K562 (cell line): ENCODE results near the gene DPP10. TPM values are rescaled to one million over a fixed set of nuclear protein-coding genes. Genes with fewer than 3 reads are reported as not detected.

Source experiments
- ATAC-seq: fragments of 200-7000 bp; cut with Tn5 transposase; 3 replicates; pipeline ENCODE4 v1.9.1; 2020; ENCODE audit warnings: moderate library complexity
- BruUV-seq: library from RNA; stranded (reverse); fragments of 400-500 nt; replicated peaks from 2 replicates; lab custom pipeline; 2021; lab: Mats Ljungman, UMichigan
- CTCF ChIA-PET: fragments of 300-600 bp; formaldehyde crosslinking; extraction: SDS; loops from one replicate; lab custom pipeline; 2021; ENCODE audit warnings: low intra/inter-chr PET ratio; lab: Yijun Ruan, JAX
- POLR2A ChIA-PET: fragments of 300-600, 350-650 bp; sonication (Branson Sonifier 250); formaldehyde crosslinking; extraction: SDS; loops from one replicate; lab custom pipeline; 2021; ENCODE audit warnings: antibody characterized with exemption, inconsistent platforms; lab: Yijun Ruan, JAX
- DNase-seq, 4 experiments: peaks; one replicate each; pipeline versions ENCODE4 v3.0.0 to v3.0.0-alpha.2; 2011 to 2018; ENCODE audit warnings: low spot score in 3 of 4, mixed read lengths in 3 of 4; ENCODE audit errors: extremely low read depth in 1 of 4
- FAIRE-seq: peaks from 2 replicates; lab custom pipeline; 2011; peaks lifted over from hg19 to GRCh38; lab: Jason Lieb, UNC
- H2AFZ ChIP-seq: 2 replicates; pipeline ENCODE4 v1.6.0; 2011; ENCODE audit warnings: low read depth, low read length, control low read depth, inconsistent platforms
- H3K27ac ChIP-seq: fragments of 200-600 bp; 3 replicates; pipeline ENCODE4 v1.8.0; 2011; ENCODE audit warnings: low read depth, mild to moderate bottlenecking, control low read depth, inconsistent platforms, low read length, moderate library complexity, mixed read lengths; ENCODE audit errors: extremely low read depth
- H3K27me3 ChIP-seq, 2 experiments: fragments of 300-600 bp in 1 of 2; 2 replicates in 1 of 2; 3 replicates in 1 of 2; pipeline versions ENCODE4 v1.6.0 to v1.8.0; 2011; ENCODE audit warnings: inconsistent platforms in 2 of 2, low read length in 2 of 2, mild to moderate bottlenecking in 1 of 2, mixed read lengths in 1 of 2, moderate library complexity in 1 of 2; ENCODE audit not compliant: control insufficient read depth in 2 of 2, insufficient read depth in 2 of 2
- H3K36me3 ChIP-seq: fragments of 300-600 bp; 3 replicates; pipeline ENCODE4 v1.8.0; 2011; ENCODE audit warnings: mild to moderate bottlenecking, low read length, inconsistent platforms; ENCODE audit not compliant: control insufficient read depth, insufficient read depth
- H3K4me1 ChIP-seq, 2 experiments: fragments of 200-600 bp in 1 of 2; replicated peaks in 1 of 2; 2 replicates in 1 of 2; 3 replicates in 1 of 2; pipeline versions ENCODE4 v1.5.1 to v1.8.0; 2011; ENCODE audit warnings: inconsistent platforms in 2 of 2, low read length in 2 of 2, mild to moderate bottlenecking in 1 of 2, mixed read lengths in 1 of 2, moderate library complexity in 1 of 2; ENCODE audit not compliant: control insufficient read depth in 2 of 2, insufficient read depth in 2 of 2
- H3K4me2 ChIP-seq: 2 replicates; pipeline ENCODE4 v1.6.1; 2011; ENCODE audit warnings: low read length, control low read depth, inconsistent platforms, mixed read lengths; ENCODE audit not compliant: insufficient read depth
- H3K4me3 ChIP-seq: fragments of 200-600 bp; sonication (generic), shearing (Covaris generic); 2 replicates; pipeline ENCODE4 v1.5.1; 2016; ENCODE audit warnings: control low read depth, inconsistent platforms
- H3K79me2 ChIP-seq: fragments of 200-600 bp; 3 replicates; pipeline ENCODE4 v1.8.0; 2011; ENCODE audit warnings: low read length, inconsistent platforms; ENCODE audit not compliant: control insufficient read depth, insufficient read depth
- H3K9ac ChIP-seq, 2 experiments: 2 replicates each; pipeline versions ENCODE4 v1.6.0 to v1.6.1; 2011; ENCODE audit warnings: low read depth in 2 of 2, low read length in 2 of 2, control low read depth in 1 of 2, inconsistent platforms in 1 of 2, mild to moderate bottlenecking in 1 of 2, mixed read lengths in 1 of 2; ENCODE audit not compliant: insufficient read depth in 1 of 2
- H3K9me1 ChIP-seq: one replicate; pipeline ENCODE4 v1.6.0; 2011; ENCODE audit warnings: inconsistent platforms, mild to moderate bottlenecking, low read length, moderate library complexity; ENCODE audit not compliant: control insufficient read depth, insufficient read depth
- H3K9me3 ChIP-seq: replicated peaks from 2 replicates; pipeline ENCODE4 v1.5.1; 2011; ENCODE audit warnings: low read depth, low read length, inconsistent platforms; ENCODE audit not compliant: control insufficient read depth, insufficient read depth
- H4K20me1 ChIP-seq: replicated peaks from 2 replicates; pipeline ENCODE4 v1.6.1; 2011; ENCODE audit warnings: low read length, inconsistent platforms, mixed read lengths; ENCODE audit not compliant: control insufficient read depth, insufficient read depth
- BRCA1 ChIP-seq, 2 experiments: fragments of 450-650 bp in 1 of 2; sonication (generic) in 1 of 2; formaldehyde crosslinking in 1 of 2; IDR thresholded peaks; 2 replicates each; pipeline versions ENCODE4 v1.5.0 to v1.6.1; 2017 to 2020; ENCODE audit warnings: mild to moderate bottlenecking in 1 of 2, missing genetic modification reagents in 1 of 2
- CCAR2 ChIP-seq: fragments of 200-400 bp; formaldehyde crosslinking; IDR thresholded peaks from 2 replicates; pipeline ENCODE4 v1.6.1; 2017; ENCODE audit warnings: mild to moderate bottlenecking, low read depth, low read length
- CXXC5 ChIP-seq: fragments of 250-450 bp; sonication (Bioruptor Pico); IDR thresholded peaks from 2 replicates; pipeline ENCODE4 v1.8.0; 2022; ENCODE audit warnings: inconsistent platforms, mild to moderate bottlenecking, moderate library complexity
- HEY1 ChIP-seq: fragments of 250-450 bp; sonication (Bioruptor Pico); IDR thresholded peaks from 2 replicates; pipeline ENCODE4 v1.5.0; 2020; ENCODE audit warnings: mild to moderate bottlenecking, moderate library complexity, borderline replicate concordance
- JUN ChIP-seq, 2 experiments: sonication (generic) in 1 of 2; formaldehyde crosslinking in 1 of 2; IDR thresholded peaks; 2 replicates each; pipeline versions ENCODE4 v1.6.1 to v1.8.0; 2012 to 2022; ENCODE audit warnings: borderline replicate concordance in 2 of 2, mild to moderate bottlenecking in 2 of 2, improper control_type of control experiment in 1 of 2, low read depth in 1 of 2, low read length in 1 of 2, missing genetic modification reagents in 1 of 2
- MCM5 ChIP-seq: fragments of 450-650 bp; IDR thresholded peaks from 2 replicates; pipeline ENCODE4 v1.6.1; 2016; ENCODE audit warnings: low read depth
- MTF1 ChIP-seq: fragments of 250-450 bp; sonication (Bioruptor Pico); IDR thresholded peaks from 2 replicates; pipeline ENCODE4 v1.9.0; 2021; ENCODE audit warnings: moderate library complexity, mild to moderate bottlenecking, inconsistent platforms, borderline replicate concordance
- NELFE ChIP-seq: IDR thresholded peaks from 2 replicates; pipeline ENCODE4 v1.6.1; 2011; ENCODE audit warnings: mild to moderate bottlenecking; ENCODE audit not compliant: insufficient read depth, insufficient read length
- RBM15 ChIP-seq: fragments of 200-400 bp; formaldehyde crosslinking; IDR thresholded peaks from 2 replicates; pipeline ENCODE4 v1.6.1; 2018; ENCODE audit warnings: mild to moderate bottlenecking, low read length, moderate library complexity; ENCODE audit not compliant: insufficient read depth
- SMARCA4 ChIP-seq: fragments of 450-650 bp; IDR thresholded peaks from 2 replicates; pipeline ENCODE4 v1.6.1; 2016
- SP2 ChIP-seq: IDR thresholded peaks from 2 replicates; pipeline ENCODE4 v1.6.1; 2011; ENCODE audit warnings: mild to moderate bottlenecking, low read depth, low read length, moderate library complexity; ENCODE audit not compliant: poor library complexity, severe bottlenecking; ENCODE audit errors: extremely low read depth
- SUPT5H ChIP-seq: fragments of 450-650 bp; IDR thresholded peaks from 2 replicates; pipeline ENCODE4 v1.6.1; 2016
- TAF1 ChIP-seq: IDR thresholded peaks from 2 replicates; pipeline ENCODE4 v1.6.1; 2011; ENCODE audit warnings: mild to moderate bottlenecking, low read length, moderate library complexity; ENCODE audit not compliant: insufficient read depth, control insufficient read depth, severe bottlenecking; ENCODE audit errors: extremely low read depth
- ZNF146 ChIP-seq: IDR thresholded peaks from one replicate; pipeline ENCODE4 v1.6.1; 2018; ENCODE audit warnings: missing compliant biosample characterization; ENCODE audit not compliant: unreplicated experiment
- ZNF398 ChIP-seq: fragments of 250-450 bp; sonication (Bioruptor Pico); IDR thresholded peaks from 2 replicates; pipeline ENCODE4 v1.8.0; 2021; ENCODE audit warnings: moderate library complexity, mild to moderate bottlenecking, inconsistent platforms
- WGBS: fragments of 100-300 bp; shearing (Covaris generic); methylation state at CpG from one replicate; pipeline ENCODE4 v1.1.6; 2016; ENCODE audit warnings: low coverage, mixed read lengths; ENCODE audit not compliant: insufficient coverage; ENCODE audit errors: missing lambda C conversion rate; 5-methylcytosine and 5-hydroxymethylcytosine counted together
- in situ Hi-C: fragments of 300-500 bp; cut with MboI; formaldehyde crosslinking; loops from 4 replicates; pipeline ENCODE4 v1.15.0; 2018; ENCODE audit warnings: inconsistent platforms, mixed read lengths
- intact Hi-C: fragments of 100-400 bp; cut with micrococcal nuclease; formaldehyde crosslinking; loops from 2 replicates; pipeline ENCODE4 v1.14.2; 2022
- polyA plus RNA-seq, 8 experiments: library from polyadenylated mRNA; depleted of rRNA in 4 of 8; stranded (reverse) in 5 of 8; unstranded in 3 of 8; fragments of >200 nt; fragmentation: Nextera tagmentation in 2 of 8; fragmentation: Illumina TruSeq in 1 of 8; extraction: Ambion mirVana in 2 of 8; extraction: Trizol in 1 of 8; gene quantifications; 2 replicates each; pipeline versions ENCODE4 v1.2.1 to v1.2.3, GENCODE V29; 2011 to 2014; ENCODE audit warnings: inconsistent platforms in 1 of 8, missing spikeins in 1 of 8
- total RNA-seq, 7 experiments: library from RNA; depleted of rRNA in 6 of 7; stranded (reverse); fragments of >200 nt in 6 of 7; fragmentation: Illumina TruSeq in 2 of 7; extraction: Trizol in 2 of 7; gene quantifications; 2 replicates each; pipeline versions ENCODE4 v1.2.1 to v1.2.3, GENCODE V29; 2011 to 2021; ENCODE audit warnings: low replicate concordance in 1 of 7

Gene DPP10
- total and polyA plus RNA-seq, 9 of the 15 experiments (the other 6 are each of a cell fraction or from before 2014, with no cell fraction given) = not detected

- ChIA-PET CTCF (no interaction called here), POLR2A (no interaction called here)
- DNase-seq (no peak), ATAC-seq (no peak), FAIRE-seq (no peak)
- Histone ChIP-seq H4K20me1 (no peaks in the 10 kb centered on the region), H3K4me2 (no peak overlapping the region), H3K9me3 (no peaks in the 10 kb centered on the region), H3K4me1 (no peaks in the 10 kb centered on the region), H3K9me1 (no peaks in the 10 kb centered on the region), H3K79me2 (no peaks in the 10 kb centered on the region), H3K27ac (no peak overlapping the region), H3K36me3 (no peaks in the 10 kb centered on the region), H3K9ac (no peak overlapping the region), H3K27me3 (no peaks in the 10 kb centered on the region), H2AFZ (no peak overlapping the region), H3K4me3 (no peak overlapping the region)
- no TSS peak for BruUV-seq
- WGBS = 2% methylated on average over 4 of the region's 4 CpGs
- no peak for TF ChIP-seq MCM5
- no peak for TF ChIP-seq MTF1
- no peak for TF ChIP-seq BRCA1 (IDR thresholded peaks at IDR 0.05)
- no peak for TF ChIP-seq BRCA1 (CRISPR knock-in tag; IDR thresholded peaks at IDR 0.05)
- TF ChIP-seq RBM15 = no peak
- intact Hi-C loops = no loop called here
- in situ Hi-C loops = no loop called here
These were observed 491.3 kb downstream of the DPP10 start for GRCh38 chr2:114933671-114934241.

- Histone ChIP-seq H3K4me1 (no peaks in the 10 kb centered on the region), H3K79me2 (no peaks in the 10 kb centered on the region), H3K9me1 (no peaks in the 10 kb centered on the region), H3K4me3 (no peak overlapping the region), H3K9ac (no peak overlapping the region), H3K4me2 (no peak overlapping the region), H4K20me1 (no peaks in the 10 kb centered on the region), H3K27me3 (no peaks in the 10 kb centered on the region), H3K9me3 (no peaks in the 10 kb centered on the region), H2AFZ (no peak overlapping the region), H3K27ac (no peak overlapping the region), H3K36me3 (no peaks in the 10 kb centered on the region)
- CTCF ChIA-PET = no interaction called here
- ATAC-seq (no peak), FAIRE-seq (no peak), DNase-seq (no peak)
- BruUV-seq = no TSS peak
- intact Hi-C loops (no loop called here), in situ Hi-C loops (no loop called here)
- POLR2A ChIA-PET = no interaction called here
- WGBS = 2% methylated on average over 7 of the region's 7 CpGs
- TF ChIP-seq CCAR2 (no peak), HEY1 (no peak), CXXC5 (CRISPR knock-in tag) (no peak), SUPT5H (no peak), JUN (IDR thresholded peaks at IDR 0.05; ENCODE audit: borderline replicate concordance, low read depth, low read length) (no peak), JUN (CRISPR knock-in tag; IDR thresholded peaks at IDR 0.05; ENCODE audit: borderline replicate concordance) (no peak), NELFE (no peak), TAF1 (no peak), ZNF146 (CRISPR knock-in tag) (no peak), ZNF398 (CRISPR knock-in tag) (no peak), SP2 (no peak), SMARCA4 (no peak)
These were observed 492.6 kb downstream of the DPP10 start for GRCh38 chr2:114935031-114935430.
